Activated CD4-positive, alpha-beta T cell treated with anti-CD3 and anti-CD28 coated beads, Interleukin-2, amount 10 ng/mL, durations not matched to agents 7 days and 5 days (primary cell): ENCODE measurements around the gene DDX25. TPM values are rescaled to one million over a fixed set of nuclear protein-coding genes. Genes with fewer than 3 reads are reported as not detected.

Source experiments
- CTCF ChIA-PET: fragments of 350-600 bp; sonication (Branson Sonifier 250); formaldehyde crosslinking; loops from one replicate; lab custom pipeline; 2021; ENCODE audit warnings: antibody characterized with exemption; lab: Charles Lee
- POLR2A ChIA-PET: fragments of 350-600 bp; sonication (Branson Sonifier 250); formaldehyde crosslinking; loops from one replicate; lab custom pipeline; 2021; ENCODE audit warnings: antibody characterized with exemption; lab: Charles Lee
- DNase-seq: peaks from one replicate; pipeline ENCODE4 v3.0.0-alpha.2; 2020
- H3K27ac Mint-ChIP-seq: one replicate; pipeline ENCODE4 v1.8.0; 2021; ENCODE audit warnings: mild to moderate bottlenecking, moderate library complexity, mixed read lengths
- H3K27me3 Mint-ChIP-seq: one replicate; pipeline ENCODE4 v1.8.0; 2021; ENCODE audit warnings: mixed read lengths
- H3K36me3 Mint-ChIP-seq: one replicate; pipeline ENCODE4 v1.8.0; 2021; ENCODE audit warnings: low read depth, mixed read lengths
- H3K4me1 Mint-ChIP-seq: one replicate; pipeline ENCODE4 v1.8.0; 2021; ENCODE audit warnings: mixed read lengths
- H3K4me3 Mint-ChIP-seq: one replicate; pipeline ENCODE4 v1.8.0; 2021; ENCODE audit warnings: mild to moderate bottlenecking, moderate library complexity, mixed read lengths
- H3K9me3 Mint-ChIP-seq: one replicate; pipeline ENCODE4 v1.8.0; 2021; ENCODE audit warnings: mixed read lengths
- total RNA-seq, 2 experiments: library from RNA; stranded (reverse); gene quantifications; one replicate each; pipeline ENCODE4 v1.2.3, GENCODE V29; 2021

Gene DDX25
- total RNA-seq, 2 experiments from 2014 or later: 0.12 TPM; not detected in 1

DNA sequence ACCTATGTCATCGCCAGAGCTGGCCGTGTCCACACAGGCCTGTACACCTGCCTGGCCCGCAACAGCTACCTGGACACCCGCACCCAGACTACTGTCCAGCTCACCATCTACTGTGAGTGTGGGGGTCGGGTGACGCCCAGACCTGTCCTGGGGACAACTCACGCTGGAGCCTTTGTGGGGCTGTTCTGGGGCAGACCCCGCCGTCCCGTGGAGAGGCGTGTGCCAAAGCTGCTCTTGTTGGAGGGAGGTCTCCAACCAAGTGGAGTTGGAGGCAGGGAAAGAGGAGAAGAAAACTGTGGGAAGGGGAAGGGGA is 45.8 kb downstream of the DDX25 start:
- CTCF ChIA-PET: interaction anchor here (1.0 kb wide), 1 partner anchor 9 kb away, joined by 3 read pairs; no protein-coding TSS in a partner anchor
- no peak overlapping the region for H3K27ac Mint-ChIP-seq

DNA sequence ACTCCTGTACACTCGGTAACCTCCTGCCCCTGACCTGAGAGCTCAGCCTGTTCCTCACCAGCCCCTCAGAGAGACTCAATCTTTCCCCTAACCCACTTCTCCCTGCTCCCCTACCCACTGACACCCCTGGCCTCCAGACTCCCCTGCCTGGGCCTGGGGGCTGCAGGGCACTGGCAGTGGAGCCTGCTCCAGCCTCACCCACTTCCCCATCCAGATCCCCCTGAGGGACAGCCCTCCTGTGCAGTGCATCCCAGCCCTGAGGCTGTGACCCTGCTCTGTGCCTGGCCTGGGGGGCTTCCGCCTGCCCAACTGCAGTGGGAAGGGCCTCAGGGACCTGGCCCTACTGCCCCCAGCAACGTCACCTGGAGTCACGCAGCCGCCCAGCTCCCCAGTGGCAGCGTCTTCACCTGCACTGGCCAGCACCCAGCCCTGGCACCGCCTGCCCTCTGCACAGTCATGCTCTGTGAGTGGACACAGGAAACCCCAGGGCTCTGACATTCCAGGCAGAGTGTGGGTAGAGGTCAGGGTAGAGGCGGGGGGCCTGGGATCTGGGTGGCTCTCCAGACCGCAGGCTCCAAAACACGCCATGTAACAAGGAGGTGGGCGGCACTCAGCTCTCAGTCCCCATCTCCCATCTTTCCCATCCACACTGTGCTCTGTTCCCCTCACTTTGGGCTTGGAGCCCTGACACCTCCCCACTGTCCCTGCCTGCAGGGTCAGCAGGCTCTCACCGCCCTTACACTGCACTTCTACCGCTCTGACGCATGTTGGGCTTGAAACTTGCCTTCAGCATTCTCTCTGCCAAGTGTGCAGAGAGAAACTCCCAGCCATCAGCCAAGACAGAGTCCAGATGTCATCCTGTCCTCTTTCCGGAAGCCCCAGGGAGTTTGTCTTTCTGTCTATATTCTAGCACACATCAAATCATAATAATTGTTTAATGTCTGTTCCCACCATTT is 46.7 kb downstream of the DDX25 start:
- Mint-ChIP-seq H3K4me1 (no peaks in the 10 kb centered on the region), H3K9me3 (no peaks in the 10 kb centered on the region), H3K27me3 (no peaks in the 10 kb centered on the region), H3K4me3 (no peak overlapping the region), H3K36me3 (no peaks in the 10 kb centered on the region), H3K27ac (no peak overlapping the region)
- ChIA-PET POLR2A (no interaction called here), CTCF (no interaction called here)
- DNase-seq: no peak

More for the DNA sequence above, 45.8 kb downstream of the DDX25 start:
- no peaks in the 10 kb centered on the region for H3K36me3 Mint-ChIP-seq
- POLR2A ChIA-PET: no interaction called here
- no peaks in the 10 kb centered on the region for H3K4me1 Mint-ChIP-seq
- no peak for DNase-seq
- no peak overlapping the region for H3K4me3 Mint-ChIP-seq
- no peaks in the 10 kb centered on the region for H3K27me3 Mint-ChIP-seq
- H3K9me3 Mint-ChIP-seq: no peaks in the 10 kb centered on the region

DNA sequence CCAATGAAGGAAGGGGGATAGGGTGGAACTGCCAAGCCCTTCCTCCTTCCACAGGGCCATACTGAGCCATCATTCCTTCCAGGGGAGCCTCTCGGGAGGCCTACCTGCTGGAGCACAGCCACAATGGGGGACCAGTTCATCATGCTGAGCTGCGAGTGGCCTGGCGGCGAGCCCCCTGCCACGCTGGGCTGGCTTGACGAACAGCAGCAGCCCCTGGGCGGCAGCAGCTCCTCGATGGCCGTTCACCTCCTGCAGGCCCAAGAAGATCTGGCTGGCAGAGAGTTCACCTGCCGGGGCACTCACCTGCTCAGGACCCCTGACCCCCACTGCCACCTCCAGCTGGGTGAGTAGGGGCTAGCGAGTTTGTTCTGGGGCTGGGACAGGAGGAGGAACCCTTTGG is 47.4 kb downstream of the DDX25 start:
- no peaks in the 10 kb centered on the region for H3K9me3 Mint-ChIP-seq
- no peaks in the 10 kb centered on the region for H3K4me1 Mint-ChIP-seq
- no peak for DNase-seq
- no peaks in the 10 kb centered on the region for H3K27me3 Mint-ChIP-seq
- no peak overlapping the region for H3K27ac Mint-ChIP-seq
- H3K4me3 Mint-ChIP-seq: no peak overlapping the region
- ChIA-PET CTCF (no interaction called here), POLR2A (interaction anchor here (0.6 kb wide), 1 partner anchor 502 kb away, joined by 3 read pairs; no protein-coding TSS in a partner anchor)
- H3K36me3 Mint-ChIP-seq: no peaks in the 10 kb centered on the region

DNA sequence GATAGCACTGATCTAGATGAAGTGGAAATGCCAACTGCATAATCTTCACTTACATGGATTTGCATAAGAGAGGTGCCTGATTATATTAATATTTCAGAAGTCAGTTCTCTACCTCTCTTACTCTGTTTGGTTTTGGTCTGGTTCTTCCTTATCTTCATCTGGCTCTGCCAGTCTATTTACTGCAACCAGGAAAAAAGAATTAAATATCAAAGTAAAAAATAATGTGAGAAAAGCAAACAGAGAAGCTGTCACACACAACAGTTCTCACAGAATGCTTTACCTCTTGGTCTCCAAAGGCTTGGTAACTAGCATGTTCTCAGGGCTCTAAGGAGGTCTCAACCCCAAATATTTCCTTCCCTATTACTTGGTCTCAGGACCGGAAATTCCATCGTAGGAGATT is 48.3 kb downstream of the DDX25 start:
- Mint-ChIP-seq H3K27me3 (no peaks in the 10 kb centered on the region), H3K4me3 (no peak overlapping the region), H3K4me1 (peaks cover under 1% of the 10 kb centered on the region), H3K36me3 (no peaks in the 10 kb centered on the region), H3K27ac (no peak overlapping the region), H3K9me3 (no peaks in the 10 kb centered on the region)
- no peak for DNase-seq
- CTCF ChIA-PET: no interaction called here
- POLR2A ChIA-PET: no interaction called here

DNA sequence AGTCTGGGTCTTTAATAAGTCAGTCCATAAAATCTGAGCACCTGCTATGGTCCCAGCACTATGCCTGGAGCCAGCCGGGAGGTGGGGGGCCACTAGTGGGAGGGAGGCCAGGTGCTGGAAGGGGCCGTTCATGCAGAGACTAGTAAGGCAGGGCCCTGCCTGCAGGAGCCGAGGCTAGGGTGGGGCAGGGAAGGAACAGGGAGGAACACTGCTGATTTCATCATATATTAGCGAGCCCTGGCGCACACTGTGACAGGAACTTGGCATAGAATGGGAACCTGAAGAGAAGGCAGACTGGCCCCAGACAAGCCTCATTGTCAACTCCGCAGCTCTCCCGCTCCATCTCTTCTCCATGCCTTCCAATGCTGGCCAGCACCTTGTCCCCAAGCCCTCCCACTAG is 48.7 kb downstream of the DDX25 start:
- DNase-seq: no peak
- no peak overlapping the region for H3K27ac Mint-ChIP-seq
- POLR2A ChIA-PET: no interaction called here

DNA sequence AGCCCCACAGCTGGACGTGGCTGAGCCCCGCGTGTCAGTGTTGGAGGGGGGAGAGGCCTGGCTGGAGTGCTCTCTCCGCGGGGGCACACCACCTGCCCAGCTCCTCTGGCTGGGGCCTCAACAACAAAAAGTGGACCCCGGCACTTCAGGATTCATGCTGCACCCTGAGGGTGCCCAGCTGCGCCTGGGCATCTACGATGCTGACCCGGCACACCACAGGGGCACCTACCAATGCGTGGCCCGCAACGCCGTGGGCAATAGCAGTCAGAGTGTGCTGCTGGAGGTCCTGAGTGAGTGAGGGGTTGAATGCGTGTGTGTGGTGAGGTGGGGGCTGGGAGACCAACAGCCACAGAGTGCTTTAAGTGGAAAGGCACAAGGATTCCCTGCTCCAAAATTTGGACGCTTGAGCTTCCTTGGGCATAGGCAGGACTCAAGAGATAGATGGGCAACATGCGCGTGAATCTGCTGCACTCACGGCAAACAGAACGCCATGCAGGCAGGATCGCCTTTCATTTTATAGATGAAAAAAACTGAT is 49.2 kb downstream of the DDX25 start:
- no peak for DNase-seq
- Mint-ChIP-seq H3K4me3 (no peak overlapping the region), H3K4me1 (peaks cover 5% of the 10 kb centered on the region), H3K27ac (no peak overlapping the region), H3K36me3 (no peaks in the 10 kb centered on the region), H3K27me3 (no peaks in the 10 kb centered on the region), H3K9me3 (no peaks in the 10 kb centered on the region)
- ChIA-PET CTCF (interaction anchor here (1.1 kb wide), 1 partner anchor 30 kb away, joined by 3 read pairs; no protein-coding TSS in a partner anchor), POLR2A (no interaction called here)

More for the DNA sequence above, 48.7 kb downstream of the DDX25 start:
- CTCF ChIA-PET: no interaction called here
- Mint-ChIP-seq H3K4me1 (peaks cover 5% of the 10 kb centered on the region), H3K9me3 (no peaks in the 10 kb centered on the region), H3K4me3 (no peak overlapping the region), H3K27me3 (no peaks in the 10 kb centered on the region), H3K36me3 (no peaks in the 10 kb centered on the region)

DNA sequence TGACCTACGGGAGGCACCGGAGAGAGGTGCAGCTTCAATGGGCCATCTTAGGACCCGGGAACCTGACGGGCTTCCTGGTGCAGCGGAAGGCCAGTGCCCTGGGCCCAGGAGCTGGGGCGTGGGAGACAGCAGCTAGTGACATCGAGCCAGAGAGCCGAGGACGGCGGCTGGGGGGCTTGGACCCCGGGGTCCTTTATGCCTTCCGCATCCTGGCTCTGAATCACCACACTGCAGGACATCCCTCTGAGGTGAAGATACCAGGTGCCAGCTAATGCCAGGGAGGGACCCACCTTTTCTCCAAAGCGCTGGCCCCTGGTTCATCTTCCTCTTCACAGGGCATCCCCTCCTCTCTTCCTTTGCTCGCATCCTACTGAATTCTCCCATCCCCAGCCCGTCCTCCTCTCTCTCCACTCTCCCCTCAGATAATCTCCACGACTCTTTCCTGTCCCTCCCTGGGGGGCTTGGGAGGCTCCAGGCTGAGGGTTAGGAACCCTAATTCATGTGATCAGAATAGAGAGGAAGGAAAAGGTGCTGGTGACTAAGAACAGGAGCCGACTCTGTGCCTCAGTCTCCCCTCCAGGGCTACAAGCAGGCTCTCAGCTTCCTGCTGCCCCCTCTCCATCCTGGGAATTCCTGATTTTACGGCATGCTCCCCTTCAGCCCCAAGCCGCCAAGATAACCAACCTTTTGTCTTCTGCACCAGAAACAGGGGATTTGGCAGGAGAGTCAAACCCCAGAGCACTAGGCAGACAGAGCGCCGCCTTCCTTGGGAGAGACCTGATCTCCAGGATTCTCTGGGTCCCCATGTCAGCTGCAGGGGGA is 50.0 kb downstream of the DDX25 start:
- no peaks in the 10 kb centered on the region for H3K27me3 Mint-ChIP-seq
- no peaks in the 10 kb centered on the region for H3K9me3 Mint-ChIP-seq
- H3K4me3 Mint-ChIP-seq: no peak overlapping the region
- no peak for DNase-seq
- H3K36me3 Mint-ChIP-seq: no peaks in the 10 kb centered on the region
- POLR2A ChIA-PET: no interaction called here
- H3K4me1 Mint-ChIP-seq: peaks cover 5% of the 10 kb centered on the region
- CTCF ChIA-PET: interaction anchor here (1.1 kb wide), 1 partner anchor 31 kb away, joined by 3 read pairs; no protein-coding TSS in a partner anchor
- H3K27ac Mint-ChIP-seq: no peak overlapping the region

DNA sequence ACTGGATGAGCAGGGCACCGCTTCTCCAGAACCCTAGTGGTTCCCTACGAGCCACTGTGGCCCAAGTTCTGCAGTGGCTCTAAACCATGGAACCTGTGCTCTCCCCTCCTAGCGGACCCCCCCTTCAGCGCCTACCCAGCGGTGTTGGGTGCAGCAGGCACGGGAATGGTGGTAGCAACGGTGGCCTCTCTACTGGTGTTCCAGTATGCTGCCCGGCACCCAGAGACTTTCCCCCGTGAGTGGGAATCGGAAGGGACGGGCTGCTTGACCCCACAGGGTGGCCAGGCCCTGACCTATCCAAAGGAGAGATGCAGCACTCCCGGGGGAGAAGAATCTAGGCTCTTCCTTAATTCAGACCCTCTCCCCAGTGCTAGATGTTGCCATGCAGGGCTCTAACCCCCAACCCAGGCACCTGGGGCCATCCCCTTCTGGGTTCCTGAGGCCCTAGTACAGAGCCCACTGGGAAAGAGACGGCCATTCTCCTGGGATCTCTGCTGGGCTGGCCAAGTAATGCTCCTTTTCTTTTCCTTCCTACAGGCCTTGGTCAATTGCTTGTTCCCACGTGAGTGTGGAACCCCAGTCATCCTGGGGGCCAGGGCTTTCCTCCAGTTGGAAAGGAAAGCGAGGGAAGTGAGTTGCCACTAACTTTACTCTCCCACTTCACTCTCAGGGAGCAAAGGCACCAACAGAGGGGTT is 50.8 kb downstream of the DDX25 start:
- H3K27me3 Mint-ChIP-seq: no peaks in the 10 kb centered on the region
- H3K27ac Mint-ChIP-seq: no peak overlapping the region
- no peaks in the 10 kb centered on the region for H3K36me3 Mint-ChIP-seq
- DNase-seq: no peak
- ChIA-PET POLR2A (no interaction called here), CTCF (no interaction called here)
- H3K4me3 Mint-ChIP-seq: no peak overlapping the region
- H3K4me1 Mint-ChIP-seq: peaks cover 5% of the 10 kb centered on the region
- no peaks in the 10 kb centered on the region for H3K9me3 Mint-ChIP-seq

DNA sequence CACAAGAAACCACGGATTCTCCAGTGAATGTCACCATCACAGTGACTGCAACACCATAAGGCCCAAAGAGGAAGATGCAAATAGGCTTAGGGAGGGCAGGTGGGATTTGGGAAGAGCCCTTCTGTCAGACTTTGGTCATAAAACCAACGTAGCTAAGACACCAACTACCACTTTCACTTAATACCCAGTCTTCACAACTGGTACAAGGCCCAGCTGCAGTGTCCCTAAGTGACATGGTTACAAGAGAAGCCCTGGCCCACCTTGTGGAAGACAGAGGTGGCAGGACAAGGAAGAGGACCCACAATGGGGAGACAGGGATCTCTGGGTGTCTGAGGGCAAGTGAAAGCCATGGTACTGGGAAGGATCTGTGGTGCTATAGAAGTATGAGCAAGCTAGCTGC is 51.5 kb downstream of the DDX25 start:
- CTCF ChIA-PET: no interaction called here

DNA sequence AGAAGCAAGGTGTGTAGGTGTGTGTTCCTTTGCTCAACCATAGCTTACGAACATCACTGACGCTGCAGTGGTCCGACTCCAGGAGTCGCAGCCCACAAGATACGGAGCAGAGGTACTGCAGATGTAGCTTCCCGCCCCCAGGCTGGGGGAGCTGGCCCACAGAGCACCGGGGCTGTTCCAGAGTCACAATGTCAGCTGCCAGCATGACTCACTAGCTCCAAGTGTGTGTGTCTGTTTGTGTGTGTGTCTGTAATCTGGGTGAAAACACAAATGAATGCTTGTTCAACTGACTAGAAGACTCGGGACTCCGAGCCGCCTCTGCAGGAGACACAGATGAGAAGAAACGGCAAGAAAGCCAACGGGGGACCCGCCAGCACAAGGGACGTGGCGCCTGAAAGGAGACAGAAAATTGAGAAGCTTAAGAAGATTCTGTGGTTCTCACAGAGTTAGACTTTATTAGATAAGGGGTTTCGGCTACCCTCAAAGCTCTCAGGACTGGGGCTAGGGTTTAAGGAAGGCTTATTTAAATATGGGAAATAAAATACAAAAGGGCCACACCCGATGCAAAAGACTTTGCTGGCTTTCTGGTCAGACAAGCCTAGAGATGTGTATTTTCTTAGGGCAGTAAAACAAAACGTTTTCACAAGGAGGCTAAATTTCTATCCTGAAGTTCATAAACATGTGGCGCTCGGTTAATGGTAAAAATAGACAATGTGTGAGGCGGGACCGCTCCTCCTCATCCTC is 52.3 kb downstream of the DDX25 start:
- H3K27ac Mint-ChIP-seq: no peak overlapping the region
- H3K4me1 Mint-ChIP-seq: peaks cover 5% of the 10 kb centered on the region
- DNase-seq: no peak
- no peaks in the 10 kb centered on the region for H3K36me3 Mint-ChIP-seq
- CTCF ChIA-PET: interaction anchor here (0.6 kb wide), 1 partner anchor 30 kb away, joined by 3 read pairs; no protein-coding TSS in a partner anchor
- POLR2A ChIA-PET: no interaction called here
- H3K4me3 Mint-ChIP-seq: no peak overlapping the region
- H3K9me3 Mint-ChIP-seq: no peaks in the 10 kb centered on the region
- no peaks in the 10 kb centered on the region for H3K27me3 Mint-ChIP-seq

More for the DNA sequence above, 51.5 kb downstream of the DDX25 start:
- peaks cover 5% of the 10 kb centered on the region for H3K4me1 Mint-ChIP-seq
- H3K4me3 Mint-ChIP-seq: no peak overlapping the region
- no peaks in the 10 kb centered on the region for H3K9me3 Mint-ChIP-seq
- no peaks in the 10 kb centered on the region for H3K36me3 Mint-ChIP-seq
- H3K27me3 Mint-ChIP-seq: no peaks in the 10 kb centered on the region
- DNase-seq: no peak
- H3K27ac Mint-ChIP-seq: no peak overlapping the region
- POLR2A ChIA-PET: no interaction called here

DNA sequence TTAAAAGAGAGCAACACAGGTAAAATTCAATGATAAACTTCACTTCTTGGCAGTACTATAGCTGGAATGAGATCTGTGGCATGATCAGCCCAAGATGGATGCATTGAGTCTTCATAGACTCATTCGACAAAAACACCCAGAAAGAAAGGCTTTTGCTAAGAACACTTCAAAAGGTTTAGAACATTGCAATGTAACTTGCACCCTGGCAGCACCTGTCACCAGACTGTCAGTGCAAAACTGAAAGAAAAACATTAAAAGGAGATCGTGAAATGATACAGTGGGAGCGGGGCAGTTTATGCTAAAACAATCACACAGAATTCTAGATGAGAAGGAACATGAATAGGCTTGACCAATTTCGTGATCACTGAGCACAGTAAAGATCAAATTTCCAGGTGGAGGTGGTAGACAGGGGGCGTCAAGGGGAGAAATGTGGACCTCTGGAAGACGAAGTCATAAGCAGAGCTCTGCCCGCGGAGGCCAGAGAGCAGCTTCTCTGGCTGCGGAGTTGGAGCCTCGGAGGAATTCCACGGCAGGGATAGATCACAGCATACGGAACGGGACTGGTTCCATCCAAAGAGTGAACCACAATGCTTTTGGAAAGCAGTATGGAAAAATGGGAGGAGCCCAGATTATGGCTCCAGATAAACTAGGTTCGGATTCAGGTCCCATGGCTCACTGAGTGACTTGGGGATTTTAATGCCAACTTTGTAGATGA is 53.5 kb downstream of the DDX25 start:
- Mint-ChIP-seq H3K27me3 (no peaks in the 10 kb centered on the region), H3K27ac (no peak overlapping the region), H3K4me1 (peaks cover 5% of the 10 kb centered on the region), H3K4me3 (peak overlapping the region; percentile 30), H3K9me3 (peaks cover 6% of the 10 kb centered on the region), H3K36me3 (no peaks in the 10 kb centered on the region)
- ChIA-PET CTCF (no interaction called here), POLR2A (no interaction called here)
- no peak for DNase-seq
